OCI-LY7 (cell line): Measurements from ENCODE around the gene SKP1. TPM values are rescaled to one million over a fixed set of nuclear protein-coding genes. Genes with fewer than 3 reads are reported as not detected.

Experiments
- BruUV-seq: library from RNA; stranded (reverse); fragments of 400-500 nt; replicated peaks from 2 replicates; lab custom pipeline; 2021; lab: Mats Ljungman, UMichigan
- CTCF ChIA-PET: fragments of 300-600 bp; sonication (Branson Sonifier 250); formaldehyde crosslinking; loops from one replicate; lab custom pipeline; 2022; ENCODE audit warnings: antibody characterized with exemption; ENCODE audit not compliant: unreplicated experiment; lab: Charles Lee
- POLR2A ChIA-PET: fragments of 300-600 bp; sonication (Branson Sonifier 250); formaldehyde crosslinking; loops from one replicate; lab custom pipeline; 2022; ENCODE audit warnings: antibody characterized with exemption; lab: Charles Lee
- DNase-seq: peaks from one replicate; pipeline ENCODE4 v3.0.0-alpha.2; 2015; ENCODE audit warnings: low spot score
- H2AFZ ChIP-seq: fragments of 200-600 bp; sonication (generic), shearing (Covaris generic); 2 replicates; pipeline ENCODE4 v1.6.1; 2014; ENCODE audit warnings: mild to moderate bottlenecking, antibody characterized with exemption, low read length, moderate library complexity
- H3K27ac ChIP-seq: fragments of 200-600 bp; sonication (generic); 2 replicates; pipeline ENCODE4 v1.5.1; 2014; ENCODE audit warnings: mixed run types, low read depth, mild to moderate bottlenecking, moderate library complexity, low read length, inconsistent platforms; ENCODE audit not compliant: poor library complexity, severe bottlenecking
- H3K36me3 ChIP-seq: fragments of 200-600 bp; sonication (generic); 2 replicates; pipeline ENCODE4 v1.6.1; 2014; ENCODE audit warnings: mild to moderate bottlenecking, antibody characterized with exemption, low read length, moderate library complexity, mixed read lengths; ENCODE audit not compliant: insufficient read depth
- H3K4me1 ChIP-seq: fragments of 200-600 bp; sonication (generic); 2 replicates; pipeline ENCODE4 v1.5.1; 2014; ENCODE audit warnings: mild to moderate bottlenecking, low read length; ENCODE audit not compliant: insufficient read depth, poor library complexity, severe bottlenecking
- H3K4me2 ChIP-seq: fragments of 200-600 bp; sonication (generic); 2 replicates; pipeline ENCODE4 v1.6.1; 2014; ENCODE audit warnings: mild to moderate bottlenecking, low read length
- H3K4me3 ChIP-seq: fragments of 200-600 bp; sonication (generic); 2 replicates; pipeline ENCODE4 v1.5.1; 2014; ENCODE audit warnings: mild to moderate bottlenecking, low read depth, low read length; ENCODE audit not compliant: poor library complexity, severe bottlenecking
- H3K79me2 ChIP-seq: fragments of 200-600 bp; sonication (generic); 2 replicates; pipeline ENCODE4 v1.6.1; 2016; ENCODE audit warnings: low read depth, mild to moderate bottlenecking, low read length, moderate library complexity, mixed read lengths; ENCODE audit not compliant: insufficient read depth
- H3K9me2 ChIP-seq: fragments of 200-600 bp; sonication (generic); 2 replicates; pipeline ENCODE4 v1.6.1; 2016; ENCODE audit warnings: mild to moderate bottlenecking, low read length, mixed read lengths; ENCODE audit not compliant: insufficient read depth
- H3K9me3 ChIP-seq: fragments of 200-600 bp; sonication (generic); 2 replicates; pipeline ENCODE4 v1.6.1; 2014; ENCODE audit warnings: mild to moderate bottlenecking, mixed run types, low read length, mixed read lengths
- H4K20me1 ChIP-seq: fragments of 200-600 bp; sonication (generic); 2 replicates; pipeline ENCODE4 v1.6.1; 2014; ENCODE audit warnings: mild to moderate bottlenecking, antibody characterized with exemption, low read length, moderate library complexity, mixed read lengths; ENCODE audit not compliant: insufficient read depth
- CTCF ChIP-seq: fragments of 200-600 bp; sonication (generic); conservative IDR thresholded peaks from 2 replicates; pipeline ENCODE4 v1.5.1; 2014; ENCODE audit warnings: mild to moderate bottlenecking, antibody characterized with exemption, low read length, moderate library complexity, mixed read lengths
- EZH2phosphoT487 ChIP-seq: fragments of 200-600 bp; sonication (generic); IDR thresholded peaks from 2 replicates; pipeline ENCODE4 v1.6.1; 2018; ENCODE audit warnings: low read depth, borderline replicate concordance, mild to moderate bottlenecking, mixed run types, antibody characterized with exemption, low read length, moderate library complexity, mixed read lengths
- intact Hi-C: fragments of 100-400 bp; cut with micrococcal nuclease; formaldehyde crosslinking; loops from one replicate; pipeline ENCODE4 v1.10.0; 2022; ENCODE audit not compliant: unreplicated experiment
- total RNA-seq, 2 experiments: library from RNA; depleted of rRNA in 1 of 2; stranded (reverse); fragments of >200 nt in 1 of 2; shearing (Covaris generic) in 1 of 2; gene quantifications; 2 replicates each; pipeline ENCODE4 v1.2.3, GENCODE V29; 2014 to 2022

SKP1 gene
- total RNA-seq, 2 experiments from 2014 or later: 129 to 204 TPM

DNA sequence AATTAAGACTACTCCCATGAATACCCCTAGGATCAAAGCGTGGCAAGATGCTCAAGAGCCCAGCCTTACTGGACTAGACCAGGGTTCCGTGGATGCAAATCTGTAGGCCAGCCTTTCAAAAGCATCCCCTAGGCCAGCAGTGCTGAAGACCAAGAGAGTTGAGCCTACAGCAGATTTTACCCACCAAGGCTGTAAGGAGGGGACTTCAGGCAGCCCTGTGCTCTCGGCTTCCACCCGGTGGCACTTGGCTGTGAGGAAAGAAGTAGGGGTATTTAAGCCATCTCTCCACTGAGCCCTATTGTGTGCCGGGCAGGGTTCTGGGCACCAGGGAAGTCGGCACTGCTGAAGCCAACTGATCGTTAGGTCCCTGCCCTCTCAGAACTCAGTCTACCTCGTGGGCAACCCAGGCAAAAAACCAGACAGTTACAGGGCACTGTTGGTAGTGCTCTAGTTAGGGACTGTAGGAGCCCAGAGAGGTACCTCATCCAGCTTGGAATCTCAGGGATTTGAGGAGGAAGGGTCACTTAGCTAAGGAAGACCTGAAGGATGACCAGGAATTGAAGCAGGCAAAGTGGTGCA is 36.8 kb downstream of the SKP1 start:
- TF ChIP-seq CTCF: no peak
- TF ChIP-seq EZH2phosphoT487: no peak
- Histone ChIP-seq H2AFZ (no peak overlapping the region), H3K27ac (no peak overlapping the region), H3K79me2 (no peaks in the 10 kb centered on the region), H3K9me2 (no peaks in the 10 kb centered on the region), H3K4me3 (no peak overlapping the region), H4K20me1 (no peaks in the 10 kb centered on the region), H3K4me1 (peaks cover 15% of the 10 kb centered on the region), H3K36me3 (peaks cover 44% of the 10 kb centered on the region), H3K4me2 (no peak overlapping the region), H3K9me3 (no peaks in the 10 kb centered on the region)
- ChIA-PET POLR2A (no interaction called here), CTCF (interaction anchor here (0.7 to 4.2 kb wide), 4 partner anchors 13 to 99 kb away, joined by 3 to 18 read pairs (median 4); no protein-coding TSS in a partner anchor)
- no peak for DNase-seq
- BruUV-seq: no TSS peak
- intact Hi-C loops: loop anchor here (1.0 to 2.0 kb wide), 2 partner anchors 37 to 101 kb away; no protein-coding TSS in a partner anchor

GRCh38 chr5:134139377-134139851 is 37.3 kb downstream of the SKP1 start:
- H2AFZ ChIP-seq: no peak overlapping the region
- H3K9me3 ChIP-seq: no peaks in the 10 kb centered on the region
- no peak for DNase-seq
- H3K9me2 ChIP-seq: no peaks in the 10 kb centered on the region
- no peaks in the 10 kb centered on the region for H3K79me2 ChIP-seq
- H3K4me1 ChIP-seq: peaks cover 15% of the 10 kb centered on the region
- no peak overlapping the region for H3K4me2 ChIP-seq
- BruUV-seq: no TSS peak
- H4K20me1 ChIP-seq: no peaks in the 10 kb centered on the region
- no peak for TF ChIP-seq EZH2phosphoT487
- TF ChIP-seq CTCF: no peak
- no peak overlapping the region for H3K27ac ChIP-seq
- ChIA-PET CTCF (interaction anchor here (1.3 to 4.2 kb wide), 3 partner anchors 28 to 99 kb away, joined by 3 to 18 read pairs (median 4); no protein-coding TSS in a partner anchor), POLR2A (no interaction called here)
- peaks cover 41% of the 10 kb centered on the region for H3K36me3 ChIP-seq
- H3K4me3 ChIP-seq: no peak overlapping the region
- intact Hi-C loops: no loop called here
